Transverse colon (tissue), 4 donors: Measurements from ENCODE around the gene FARP1. TPM values are rescaled to one million over a fixed set of nuclear protein-coding genes. Genes with fewer than 3 reads are reported as not detected.

ENCODE experiments used
- DNase-seq: peaks from one replicate; pipeline ENCODE4 v3.0.0-alpha.2; 2019
- H3K27ac ChIP-seq, 4 donors: fragments of 200-600 bp; sonication (generic); 2 replicates each; pipeline ENCODE4 v1.5.1; 2016 to 2018; ENCODE audit warnings: inconsistent platforms in 4 of 4
- H3K27me3 ChIP-seq: fragments of 200-600 bp; sonication (generic); 2 replicates; pipeline ENCODE4 v1.5.1; 2017; ENCODE audit warnings: inconsistent platforms
- H3K36me3 ChIP-seq, 4 donors: fragments of 200-600 bp; sonication (generic); 2 replicates each; pipeline ENCODE4 v1.5.1; 2017 to 2019; ENCODE audit warnings: inconsistent platforms in 4 of 4
- H3K4me1 ChIP-seq, 4 donors: fragments of 200-600 bp; sonication (generic); 2 replicates each; pipeline ENCODE4 v1.5.1; 2017 to 2020; ENCODE audit warnings: inconsistent platforms in 4 of 4
- H3K4me3 ChIP-seq, 4 donors: fragments of 200-600 bp; sonication (generic); 1 replicate in 1 of 4; 2 replicates in 3 of 4; pipeline versions ENCODE4 v1.5.1 to v1.6.1; 2017 to 2019; ENCODE audit warnings: inconsistent platforms in 4 of 4
- H3K9me3 ChIP-seq, 2 donors: fragments of 200-600 bp; sonication (generic); 2 replicates each; pipeline ENCODE4 v1.5.1; 2017 to 2019; ENCODE audit warnings: inconsistent platforms in 2 of 2
- EP300 ChIP-seq: sonication (generic); formaldehyde crosslinking; IDR thresholded peaks from one replicate; pipeline ENCODE4 v1.6.1; 2017; ENCODE audit warnings: antibody characterized with exemption, low read depth
- POLR2A ChIP-seq: fragments of 450-650 bp; IDR thresholded peaks from one replicate; pipeline ENCODE4 v1.6.1; 2016; ENCODE audit warnings: antibody characterized with exemption, mild to moderate bottlenecking, moderate library complexity
- POLR2AphosphoS5 ChIP-seq, 3 donors: sonication (generic); formaldehyde crosslinking; IDR thresholded peaks; one replicate each; pipeline ENCODE4 v1.6.1; 2016; ENCODE audit warnings: antibody characterized with exemption in 3 of 3
- WGBS, 2 donors: methylation state at CpG; one replicate each; pipeline ENCODE4 v1.1.5; 2018; ENCODE audit warnings: low coverage in 1 of 2; 5-methylcytosine and 5-hydroxymethylcytosine counted together
- in situ Hi-C, 4 donors: fragments of 200-750 bp; cut with MboI; loops; one replicate each; pipeline versions ENCODE4 v1.15.0 to v1.15.1; 2017; ENCODE audit warnings: low sequenced_read_pairs in 3 of 4, low pct_ligation_motif_present in 1 of 4, low pct_unique_long_range_greater_than_20kb in 1 of 4
- intact Hi-C: fragments of 100-400 bp; cut with DNase I; formaldehyde crosslinking; loops from one replicate; pipeline ENCODE4 v1.15.1; 2023; ENCODE audit warnings: low total_unique reads
- total RNA-seq, 4 donors: library from RNA; depleted of rRNA; stranded (reverse); fragments of >200 nt; gene quantifications; one replicate each; pipeline ENCODE4 v1.1.0, GENCODE V29; 2016
- TF ChIP-seq, protein P1 (sequence below), 5 experiments: fragments of 200-600 bp in 3 of 5; fragments of 450-650 bp in 2 of 5; sonication (generic) in 3 of 5; IDR thresholded peaks; 1 replicate in 2 of 5; 2 replicates in 3 of 5; pipeline ENCODE4 v1.5.1; 2016 to 2017; ENCODE audit warnings: antibody characterized with exemption in 5 of 5, inconsistent platforms in 3 of 5, mild to moderate bottlenecking in 2 of 5, moderate library complexity in 1 of 5

Gene FARP1
- total RNA-seq, 4 donors from 2014 or later, result 32.8 to 41.8 (median 38.3) TPM

DNA sequence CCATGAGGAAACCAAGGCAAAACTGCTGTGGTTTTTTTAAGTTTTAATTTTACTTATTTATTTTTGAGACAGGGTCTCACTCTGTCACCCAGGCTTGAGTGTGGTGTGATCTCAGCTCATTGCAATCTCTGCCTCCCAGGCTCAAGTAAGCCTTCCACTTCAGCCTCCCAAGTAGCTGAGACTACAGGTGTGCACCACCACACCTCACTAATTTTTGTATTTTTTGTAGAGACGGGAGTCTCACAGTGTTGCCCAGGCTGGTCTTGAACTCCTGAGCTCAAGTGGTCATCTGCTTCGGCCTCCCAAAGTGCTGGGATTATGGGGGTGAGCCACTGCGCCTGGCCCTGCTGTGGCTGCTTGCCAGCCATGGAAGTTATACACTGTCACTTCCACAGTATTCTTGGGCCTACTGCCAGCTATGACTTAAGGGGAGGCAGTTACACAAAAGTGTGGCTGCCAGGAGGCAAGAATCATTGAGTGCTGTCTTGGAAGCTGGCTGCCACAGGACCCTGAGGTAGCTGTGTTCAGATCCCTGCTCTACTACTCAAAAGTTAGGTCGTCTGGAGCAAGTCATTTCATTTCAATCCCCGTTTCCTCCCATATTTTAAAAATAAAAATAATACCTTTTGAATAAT lies 12.7 kb downstream of the FARP1 start:
- TF ChIP-seq POLR2AphosphoS5 (IDR thresholded peaks at IDR 0.05), result no peak
- no peak for DNase-seq
- 71 to 73% methylated on average over 3 to 5 of the region's 5 CpGs for WGBS, 2 donors
- Histone ChIP-seq H3K4me1 (no peaks in the 10 kb centered on the region), H3K27me3 (no peaks in the 10 kb centered on the region), H3K36me3 (no peaks in the 10 kb centered on the region), H3K27ac (no peak overlapping the region), H3K9me3 (no peaks in the 10 kb centered on the region), H3K4me3 (no peak overlapping the region)
- in situ Hi-C loops, result loop anchor here in 1 of 4 donors (10.0 kb wide), 1 partner anchor 259 kb away; no protein-coding TSS in a partner anchor
- intact Hi-C loops, result no loop called here

DNA sequence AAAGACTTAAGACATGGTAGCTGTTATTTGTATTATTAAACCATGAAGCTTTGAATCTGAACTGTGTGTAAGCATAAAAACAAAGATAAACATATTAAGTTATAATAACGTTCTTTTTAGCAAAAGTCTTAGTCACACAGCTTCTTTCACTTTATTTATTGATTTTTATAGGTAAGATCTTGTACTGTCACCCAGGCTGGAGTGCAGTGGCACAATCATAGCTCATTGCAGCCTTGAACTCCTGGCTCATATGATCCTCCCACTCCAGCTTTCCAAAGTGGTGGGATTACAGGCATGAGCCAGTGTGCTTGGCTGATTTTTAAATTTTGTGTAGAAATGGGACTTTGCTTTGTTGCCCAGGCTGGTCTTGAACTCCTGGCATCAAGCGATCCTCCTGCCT lies 13.4 kb downstream of the FARP1 start:
- Histone ChIP-seq H3K27me3 (no peaks in the 10 kb centered on the region), H3K36me3 (no peaks in the 10 kb centered on the region), H3K4me3 (no peak overlapping the region), H3K27ac (no peak overlapping the region), H3K4me1 (no peaks in the 10 kb centered on the region), H3K9me3 (no peaks in the 10 kb centered on the region)
- no peak for DNase-seq
- in situ Hi-C loops (loop anchor here in 1 of 4 donors (10.0 kb wide), 1 partner anchor 259 kb away; no protein-coding TSS in a partner anchor), intact Hi-C loops (no loop called here)
- 78 to 86% methylated on average over 2 of the region's 2 CpGs for WGBS, 2 donors
- TF ChIP-seq EP300, result no peak
- TF ChIP-seq, protein P1, sequence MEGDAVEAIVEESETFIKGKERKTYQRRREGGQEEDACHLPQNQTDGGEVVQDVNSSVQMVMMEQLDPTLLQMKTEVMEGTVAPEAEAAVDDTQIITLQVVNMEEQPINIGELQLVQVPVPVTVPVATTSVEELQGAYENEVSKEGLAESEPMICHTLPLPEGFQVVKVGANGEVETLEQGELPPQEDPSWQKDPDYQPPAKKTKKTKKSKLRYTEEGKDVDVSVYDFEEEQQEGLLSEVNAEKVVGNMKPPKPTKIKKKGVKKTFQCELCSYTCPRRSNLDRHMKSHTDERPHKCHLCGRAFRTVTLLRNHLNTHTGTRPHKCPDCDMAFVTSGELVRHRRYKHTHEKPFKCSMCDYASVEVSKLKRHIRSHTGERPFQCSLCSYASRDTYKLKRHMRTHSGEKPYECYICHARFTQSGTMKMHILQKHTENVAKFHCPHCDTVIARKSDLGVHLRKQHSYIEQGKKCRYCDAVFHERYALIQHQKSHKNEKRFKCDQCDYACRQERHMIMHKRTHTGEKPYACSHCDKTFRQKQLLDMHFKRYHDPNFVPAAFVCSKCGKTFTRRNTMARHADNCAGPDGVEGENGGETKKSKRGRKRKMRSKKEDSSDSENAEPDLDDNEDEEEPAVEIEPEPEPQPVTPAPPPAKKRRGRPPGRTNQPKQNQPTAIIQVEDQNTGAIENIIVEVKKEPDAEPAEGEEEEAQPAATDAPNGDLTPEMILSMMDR (IDR thresholded peaks at IDR 0.05), result no peak
- no peak for TF ChIP-seq POLR2A
- no peak for TF ChIP-seq POLR2AphosphoS5 (IDR thresholded peaks at IDR 0.05)

DNA sequence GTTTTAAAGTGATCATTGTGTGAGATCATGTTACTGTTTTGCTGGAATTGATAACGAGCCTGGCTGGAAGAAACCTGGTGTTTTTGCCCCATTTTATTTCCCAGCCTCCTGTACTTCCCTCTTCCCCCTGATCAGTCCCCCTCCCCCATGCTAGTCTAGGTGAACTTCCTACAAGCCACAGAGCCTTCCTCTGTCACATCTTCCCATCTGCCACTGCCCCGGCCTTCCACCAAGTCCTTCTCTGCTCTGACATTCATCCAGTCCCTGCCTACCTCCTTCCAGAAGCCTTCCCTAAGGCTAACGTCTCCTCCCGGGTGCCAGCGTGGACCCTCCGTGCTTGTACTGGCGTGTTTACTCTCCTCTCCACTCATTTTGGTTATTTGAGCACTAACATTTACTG lies 14.3 kb downstream of the FARP1 start:
- Histone ChIP-seq H3K4me1 (no peaks in the 10 kb centered on the region), H3K4me3 (no peak overlapping the region), H3K9me3 (no peaks in the 10 kb centered on the region), H3K27me3 (no peaks in the 10 kb centered on the region), H3K36me3 (no peaks in the 10 kb centered on the region), H3K27ac (no peak overlapping the region)
- no peak for DNase-seq
- TF ChIP-seq, protein P1 (IDR thresholded peaks at IDR 0.05), result no peak
- TF ChIP-seq POLR2AphosphoS5 (IDR thresholded peaks at IDR 0.05), result no peak
- no peak for TF ChIP-seq EP300
- TF ChIP-seq POLR2A, result no peak
- 78 to 79% methylated on average over 6 to 7 of the region's 7 CpGs for WGBS, 2 donors
- intact Hi-C loops, result no loop called here
- in situ Hi-C loops, result loop anchor here in 1 of 4 donors (10.0 kb wide), 1 partner anchor 258 kb away; no protein-coding TSS in a partner anchor

DNA sequence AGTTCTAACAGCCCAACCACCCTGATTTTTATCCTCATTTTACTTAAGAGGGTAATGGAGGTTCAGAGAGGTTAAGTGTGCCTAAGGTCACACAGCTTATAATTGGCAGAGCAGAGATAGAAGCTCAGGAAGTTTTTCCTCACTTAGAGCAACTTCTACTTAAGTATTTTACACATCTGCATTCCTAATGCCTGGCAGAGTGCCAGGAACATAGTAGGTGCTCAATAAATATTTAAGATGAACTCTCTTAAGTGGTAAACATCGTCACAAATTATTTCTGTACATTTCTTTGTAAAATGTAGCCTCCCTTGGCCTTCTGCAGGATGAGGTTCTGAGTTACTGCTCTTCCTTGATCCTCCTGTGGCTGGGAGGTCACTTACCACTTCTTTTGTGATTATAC lies 14.7 kb downstream of the FARP1 start:
- WGBS, 2 donors, result 67 to 82% methylated on average over 1 of the region's 1 CpG
- in situ Hi-C loops (loop anchor here in 1 of 4 donors (10.0 kb wide), 1 partner anchor 257 kb away; no protein-coding TSS in a partner anchor), intact Hi-C loops (no loop called here)
- Histone ChIP-seq H3K27ac (no peak overlapping the region), H3K4me3 (no peak overlapping the region), H3K27me3 (no peaks in the 10 kb centered on the region), H3K4me1 (no peaks in the 10 kb centered on the region), H3K9me3 (no peaks in the 10 kb centered on the region), H3K36me3 (no peaks in the 10 kb centered on the region)
- DNase-seq, result no peak
- TF ChIP-seq EP300 (no peak), POLR2AphosphoS5 (IDR thresholded peaks at IDR 0.05) (no peak), POLR2A (no peak)
- TF ChIP-seq, protein P1 (IDR thresholded peaks at IDR 0.05), result no peak
